NCI-H128 (cell line): Measurements from ENCODE around the gene RNU1-3.
"Not testable (repeated sequence)": the region's sequence is repeated elsewhere in the genome, so short reads cannot be mapped to it uniquely, and the experiment has no call there.

Experiments
- DNase-seq: peaks from one replicate; lab custom pipeline; 2025; ENCODE audit not compliant: unreplicated experiment; lab: John Stamatoyannopoulos, UW

Gene RNU1-3

DNA sequence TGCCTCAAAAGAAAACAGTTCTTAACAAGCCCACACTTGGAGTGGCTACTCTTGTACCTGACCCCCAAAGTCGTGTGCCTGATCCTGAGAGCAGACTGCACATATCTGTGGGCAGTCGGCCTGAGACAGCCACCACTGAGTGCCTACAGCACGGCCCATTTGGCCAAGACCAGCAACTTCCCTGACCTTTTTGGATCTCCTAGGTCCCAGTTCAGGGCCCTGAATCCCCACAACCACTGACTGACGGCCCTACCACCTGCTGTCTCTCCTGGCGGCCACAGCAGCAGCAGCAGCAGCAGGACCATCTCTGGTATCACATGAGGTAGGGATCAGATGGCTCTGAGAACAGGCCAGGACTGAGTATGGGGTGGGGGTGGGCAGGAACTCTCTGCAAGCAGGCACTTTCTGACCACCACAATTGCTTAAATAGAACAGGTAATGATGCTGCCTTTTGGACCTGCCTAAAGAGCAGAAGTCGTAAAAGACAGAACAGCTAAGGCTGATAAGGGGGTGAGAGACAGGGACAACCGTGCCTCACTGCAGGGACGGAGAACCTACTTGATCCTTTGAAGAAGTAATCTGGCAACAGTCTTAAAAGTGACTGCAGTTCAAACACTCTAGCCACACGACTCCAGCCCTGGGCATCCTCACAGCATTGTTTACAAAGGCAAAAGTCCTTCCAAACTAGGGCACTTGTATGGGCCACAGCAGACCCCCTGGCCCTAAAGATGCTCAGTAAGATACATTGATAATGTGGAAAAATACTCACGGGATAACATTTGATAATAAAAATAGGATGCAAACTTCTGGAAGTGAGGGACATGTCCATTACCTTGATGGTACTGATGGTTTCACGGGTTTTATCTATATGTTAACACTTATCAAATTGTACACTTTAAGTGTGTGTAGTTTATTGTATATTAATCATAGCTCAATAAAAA lies 27.4 kb downstream of the RNU1-3 start:
- not testable (repeated sequence) for DNase-seq

DNA sequence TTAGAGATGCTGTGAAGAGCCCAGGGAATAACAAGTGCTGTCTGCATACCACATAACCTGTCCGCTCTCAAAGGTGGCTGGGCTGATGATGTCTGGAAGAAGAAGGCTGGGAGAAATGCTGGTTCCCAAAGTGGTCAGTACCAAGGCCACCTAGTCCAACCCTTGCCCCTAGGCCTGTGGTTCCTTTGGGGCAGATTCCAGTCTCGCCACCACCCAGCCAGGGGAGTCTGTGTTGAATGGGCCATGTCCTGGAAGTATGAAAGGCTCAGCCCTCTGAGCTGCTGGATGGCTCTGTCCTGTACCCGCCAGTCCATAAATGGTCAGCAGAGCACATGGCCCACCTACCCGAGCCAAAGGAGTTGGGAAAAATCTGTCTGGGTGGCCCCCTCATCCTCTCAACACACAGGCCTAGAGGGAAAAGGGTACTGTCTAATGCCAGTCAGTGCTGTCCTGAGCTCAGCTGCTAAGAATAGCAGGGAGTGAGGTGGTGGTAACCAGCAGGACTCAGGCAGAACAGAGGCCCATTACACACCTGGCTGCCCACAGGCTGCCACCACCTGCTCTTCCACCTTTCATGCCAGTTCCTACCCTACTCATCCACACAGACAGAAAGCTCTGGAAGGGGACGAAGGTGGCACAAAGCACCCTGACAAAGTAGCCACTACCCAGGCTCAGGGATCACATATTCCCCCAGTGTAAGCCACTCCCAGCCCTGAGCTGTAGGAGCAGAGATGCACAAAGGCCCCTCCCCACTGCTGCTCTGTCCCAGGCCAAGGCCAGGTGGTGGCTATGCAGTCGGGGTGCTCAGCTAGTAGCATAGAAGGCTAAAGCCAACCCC lies 28.6 kb downstream of the RNU1-3 start:
- not testable (repeated sequence) for DNase-seq

DNA sequence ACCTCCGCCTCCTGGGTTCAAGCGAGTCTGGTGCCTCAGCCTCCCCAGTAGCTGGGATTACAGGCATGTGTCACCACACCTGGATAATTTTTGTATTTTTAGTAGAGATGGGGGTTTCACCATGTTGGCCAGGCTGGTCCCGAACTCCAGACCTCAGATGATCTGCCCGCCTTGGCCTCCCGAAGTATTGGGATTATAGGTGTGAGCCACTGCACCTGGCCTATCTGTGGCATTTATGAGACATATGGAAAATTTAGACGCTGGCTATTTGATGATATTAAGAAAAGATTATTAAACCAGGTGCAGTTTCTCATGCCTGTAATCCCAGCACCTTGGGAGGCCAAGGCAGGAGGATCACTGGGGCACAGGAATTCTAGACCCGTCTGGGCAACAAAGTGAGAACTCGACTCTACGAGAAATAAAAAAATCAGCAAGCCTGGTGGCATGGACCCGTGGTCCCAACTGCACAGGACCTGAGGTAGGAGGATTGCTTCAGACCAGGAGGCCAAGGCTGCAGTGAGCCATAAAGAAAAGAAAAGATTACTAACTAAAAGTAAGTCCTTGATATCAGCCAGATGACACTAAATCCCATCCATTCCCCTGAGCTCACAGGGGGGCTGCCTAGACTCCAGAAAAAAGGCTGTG lies 30.1 kb downstream of the RNU1-3 start:
- not testable (repeated sequence) for DNase-seq

GRCh38 chr1:16635959-16636358 lies 30.8 kb downstream of the RNU1-3 start:
- DNase-seq: not testable (repeated sequence)

GRCh38 chr1:16633540-16634282 lies 33.0 kb downstream of the RNU1-3 start:
- DNase-seq: not testable (repeated sequence)

- not testable (repeated sequence) for DNase-seq
Observed at GRCh38 chr1:16632044-16632850, 34.5 kb downstream of the RNU1-3 start.

GRCh38 chr1:16631248-16632043 lies 35.3 kb downstream of the RNU1-3 start:
- DNase-seq: no peak

DNA sequence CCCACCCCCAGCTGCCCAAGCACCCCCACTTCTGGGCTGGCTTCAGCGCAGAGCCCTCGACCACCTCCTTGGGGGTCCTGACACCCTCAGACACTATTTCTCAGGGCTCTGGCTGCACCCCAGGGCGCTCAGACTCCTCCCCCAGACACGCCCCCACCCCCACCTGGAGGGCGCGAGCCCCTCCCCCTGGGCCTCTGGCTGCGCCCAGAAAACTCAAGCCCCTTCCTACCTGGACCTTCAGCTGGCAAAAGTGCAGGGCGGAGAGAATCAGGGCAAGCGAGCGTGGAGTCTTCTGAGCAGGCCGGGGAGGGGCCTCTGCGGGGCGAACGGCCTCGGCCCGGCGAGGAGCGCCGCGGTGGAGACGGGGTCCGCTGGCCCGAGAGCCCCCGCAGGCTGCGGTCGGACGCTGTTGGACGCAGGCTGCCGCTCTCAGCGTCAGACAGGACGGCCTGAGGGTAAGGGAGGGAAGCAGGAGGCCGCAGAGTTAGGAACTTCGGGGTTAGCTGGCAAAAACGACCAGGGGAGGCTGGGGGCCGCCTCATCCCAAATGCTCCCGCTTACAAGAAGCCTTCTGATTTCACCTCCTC lies 36.0 kb downstream of the RNU1-3 start:
- DNase-seq: no peak

DNA sequence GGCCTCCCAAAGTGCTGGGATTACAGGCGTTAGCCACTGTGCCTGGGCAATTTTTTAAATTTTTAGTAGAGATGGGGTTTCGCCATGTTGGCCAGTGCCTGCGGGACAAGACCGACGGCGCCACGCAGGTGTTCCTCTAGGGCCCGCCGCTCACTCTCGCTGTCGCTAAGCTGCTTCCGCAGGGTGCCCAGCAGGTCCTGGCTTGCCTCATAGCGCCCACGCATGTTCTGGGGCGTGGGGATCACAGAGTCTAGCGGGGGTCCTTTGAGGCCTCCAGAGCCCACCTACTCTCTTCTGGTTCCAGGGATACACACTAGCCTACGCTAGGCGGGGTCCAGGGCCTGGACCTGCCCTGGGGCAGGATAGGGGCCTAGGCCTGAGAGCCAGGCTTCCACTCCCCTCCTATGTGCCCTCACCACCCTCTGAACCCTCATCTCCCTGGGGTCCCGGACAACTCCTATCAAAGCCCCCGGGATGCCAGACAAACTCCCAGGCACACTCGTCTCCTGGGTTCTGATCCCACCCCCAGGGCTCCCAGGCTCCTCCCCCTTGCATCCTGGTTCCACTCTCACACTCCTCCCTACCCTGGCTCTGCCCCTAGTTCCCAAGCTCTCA lies 36.7 kb downstream of the RNU1-3 start:
- not testable (repeated sequence) for DNase-seq

- no peak for DNase-seq
Observed at GRCh38 chr1:16628361-16629111, 38.2 kb downstream of the RNU1-3 start.

GRCh38 chr1:16626409-16626983 lies 40.3 kb downstream of the RNU1-3 start:
- DNase-seq: not testable (repeated sequence)

- no peak for DNase-seq
Observed at GRCh38 chr1:16625497-16626408, 41.0 kb downstream of the RNU1-3 start.

DNA sequence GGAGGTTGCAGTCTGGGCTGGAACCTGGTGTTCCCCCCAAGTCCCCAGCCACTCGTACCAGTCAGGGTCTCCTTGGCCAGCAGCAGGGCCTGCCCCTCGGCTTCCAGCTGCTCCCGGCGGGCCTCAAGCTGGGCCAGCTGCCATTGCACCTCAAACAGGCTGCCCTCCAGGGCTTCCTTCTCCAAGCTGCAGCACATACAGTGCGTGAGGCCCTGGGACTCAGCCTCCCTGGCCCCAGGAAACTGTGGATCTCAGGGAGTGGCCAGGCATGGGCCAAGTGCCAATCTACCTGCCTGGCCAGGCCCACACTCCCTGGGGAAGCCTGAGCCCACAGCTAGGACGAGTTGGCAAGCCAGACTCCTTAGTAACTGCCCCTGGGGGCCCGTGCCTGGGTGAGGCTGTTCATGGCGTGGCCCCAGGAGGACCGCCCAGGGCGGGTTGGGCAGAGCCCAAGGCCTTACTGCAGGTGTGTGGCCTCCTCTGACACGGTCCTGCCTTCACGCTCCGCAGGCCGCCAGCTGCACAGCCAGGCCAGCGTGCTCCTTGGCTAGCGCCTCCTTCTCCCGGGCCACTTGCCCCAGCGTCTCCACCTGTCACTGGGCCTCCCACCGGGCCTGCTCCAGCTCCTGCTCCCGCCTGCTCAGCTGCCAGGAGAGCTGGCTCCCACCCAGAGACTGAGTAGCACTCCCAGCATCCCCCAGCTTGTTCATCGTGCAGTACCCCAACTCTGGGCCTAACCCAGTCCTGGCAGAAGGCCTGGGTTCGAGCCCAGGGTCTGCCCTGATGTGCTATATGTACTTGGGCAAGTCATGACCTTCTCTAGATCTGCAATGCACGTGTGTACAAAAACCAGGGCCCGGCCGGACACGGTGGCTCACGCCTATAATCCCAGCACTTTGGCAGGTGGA lies 42.7 kb downstream of the RNU1-3 start:
- not testable (repeated sequence) for DNase-seq

DNA sequence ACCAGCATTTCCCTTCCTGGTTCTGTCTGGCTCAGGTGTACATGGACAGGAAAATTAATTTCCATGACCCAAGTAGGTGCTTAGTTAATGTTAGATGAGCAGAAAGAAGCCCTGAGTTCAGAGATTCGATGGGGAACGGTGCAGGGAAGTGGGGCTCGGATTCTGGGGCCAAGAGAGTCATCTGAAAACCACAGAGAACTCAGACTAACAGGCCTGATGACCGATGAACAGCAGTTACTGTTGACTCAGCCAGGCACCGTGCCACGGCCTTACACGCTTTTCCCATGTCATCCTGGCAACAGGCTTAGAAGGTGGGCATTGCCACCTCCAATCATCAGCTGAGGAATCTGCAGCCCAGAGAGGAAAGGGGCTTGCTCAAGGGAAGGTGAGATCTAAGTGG lies 43.4 kb downstream of the RNU1-3 start:
- DNase-seq: not testable (repeated sequence)
